Sigmoid colon (tissue), 7 donors: ENCODE data around the gene HEATR3. TPM values are rescaled to one million over a fixed set of nuclear protein-coding genes. Genes with fewer than 3 reads are reported as not detected.

Experiments
- DNase-seq: peaks from one replicate; pipeline ENCODE4 v3.0.0-alpha.2; 2019
- H3K27ac ChIP-seq, 4 donors: fragments of 200-600 bp; sonication (generic); one replicate each; pipeline ENCODE4 v1.5.1; 2016 to 2019; ENCODE audit warnings: mild to moderate bottlenecking in 1 of 4
- H3K27me3 ChIP-seq, 3 donors: fragments of 200-600 bp; sonication (generic); one replicate each; pipeline ENCODE4 v1.5.1; 2019; ENCODE audit warnings: mild to moderate bottlenecking in 1 of 3
- H3K36me3 ChIP-seq, 4 donors: fragments of 200-600 bp; sonication (generic); one replicate each; pipeline ENCODE4 v1.5.1; 2016 to 2019
- H3K4me1 ChIP-seq, 4 donors: fragments of 200-600 bp; sonication (generic); one replicate each; pipeline ENCODE4 v1.5.1; 2017 to 2019
- H3K4me3 ChIP-seq, 4 donors: fragments of 200-600 bp; sonication (generic); one replicate each; pipeline ENCODE4 v1.5.1; 2017 to 2019; ENCODE audit warnings: mild to moderate bottlenecking in 2 of 4, moderate library complexity in 1 of 4
- H3K9me3 ChIP-seq, 4 donors: fragments of 200-600 bp in 3 of 4; sonication (generic) in 3 of 4; one replicate each; pipeline versions ENCODE4 v1.5.1 to v1.6.1; 2013 to 2019
- EP300 ChIP-seq, 4 donors: sonication (generic); formaldehyde crosslinking; IDR thresholded peaks; one replicate each; pipeline ENCODE4 v1.6.1; 2017; ENCODE audit warnings: antibody characterized with exemption in 4 of 4
- POLR2A ChIP-seq, 2 donors: fragments of 450-650 bp; IDR thresholded peaks; one replicate each; pipeline ENCODE4 v1.6.1; 2016; ENCODE audit warnings: antibody characterized with exemption in 2 of 2, mild to moderate bottlenecking in 2 of 2, moderate library complexity in 2 of 2
- POLR2AphosphoS5 ChIP-seq, 4 donors: sonication (generic); formaldehyde crosslinking; IDR thresholded peaks; one replicate each; pipeline ENCODE4 v1.6.1; 2017; ENCODE audit warnings: antibody characterized with exemption in 4 of 4
- WGBS, 2 donors: extraction: QIAGEN DNeasy Blood & Tissue Kit; methylation state at CpG; one replicate each; pipeline ENCODE4 v1.1.7; 2013; 5-methylcytosine and 5-hydroxymethylcytosine counted together
- intact Hi-C: fragments of 100-400 bp; cut with DNase I; formaldehyde crosslinking; loops from one replicate; pipeline ENCODE4 v1.15.1; 2023
- polyA plus RNA-seq, 3 donors: library from polyadenylated mRNA; stranded (reverse); fragments of 200-250 nt; gene quantifications; one replicate each; pipeline ENCODE4 v1.2.3, GENCODE V29; 2013
- total RNA-seq, 4 donors: library from RNA; depleted of rRNA; stranded (reverse); fragments of >200 nt; gene quantifications; one replicate each; pipeline ENCODE4 v1.1.0, GENCODE V29; 2016
- TF ChIP-seq, protein P1 (sequence below), 4 experiments: fragments of 450-650 bp in 3 of 4; fragments of 200-600 bp in 1 of 4; IDR thresholded peaks; one replicate each; pipeline ENCODE4 v1.5.1; 2016 to 2019; ENCODE audit warnings: antibody characterized with exemption in 4 of 4, mild to moderate bottlenecking in 3 of 4, moderate library complexity in 2 of 4
- donor health status: healthy with polysubstance abuse.
- donor health status: Bipolar disorder and iron deficiency.
- donor health status: healthy.

Gene HEATR3, protein sequence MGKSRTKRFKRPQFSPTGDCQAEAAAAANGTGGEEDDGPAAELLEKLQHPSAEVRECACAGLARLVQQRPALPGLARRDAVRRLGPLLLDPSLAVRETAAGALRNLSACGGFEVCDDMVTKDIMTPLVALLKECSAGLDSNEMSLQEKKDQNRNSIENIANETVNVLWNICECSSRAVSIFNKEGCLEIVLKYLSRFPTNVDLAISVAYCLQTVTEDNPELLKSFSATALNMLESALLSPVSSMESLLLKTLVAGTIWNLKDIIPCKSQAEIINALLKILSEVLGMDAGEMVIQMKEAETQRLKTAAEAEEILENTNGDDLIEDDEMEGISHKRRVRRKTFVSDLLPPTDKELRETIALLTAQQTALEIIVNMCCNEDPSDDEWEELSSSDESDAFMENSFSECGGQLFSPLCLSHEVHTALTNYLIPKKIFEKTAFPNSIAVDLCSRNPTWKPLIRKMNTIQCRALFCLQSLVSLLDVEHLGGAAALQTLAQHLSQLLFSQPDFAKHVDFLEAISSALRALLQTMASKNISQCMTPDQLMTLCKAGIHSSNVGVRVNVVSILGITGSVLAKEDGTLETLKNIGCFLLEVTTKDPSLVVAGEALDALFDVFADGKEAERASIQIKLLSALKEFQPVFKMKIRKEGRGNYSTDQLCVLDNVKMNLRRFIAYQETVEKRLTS
- total RNA-seq (10 to 100 TPM; 14.0 to 20.5 (median 15.1) TPM), polyA plus RNA-seq (10 to 100 TPM in 1 of 3 donors, 1 to 10 TPM in 2; 5.4 to 13.1 (median 7.2) TPM)

DNA sequence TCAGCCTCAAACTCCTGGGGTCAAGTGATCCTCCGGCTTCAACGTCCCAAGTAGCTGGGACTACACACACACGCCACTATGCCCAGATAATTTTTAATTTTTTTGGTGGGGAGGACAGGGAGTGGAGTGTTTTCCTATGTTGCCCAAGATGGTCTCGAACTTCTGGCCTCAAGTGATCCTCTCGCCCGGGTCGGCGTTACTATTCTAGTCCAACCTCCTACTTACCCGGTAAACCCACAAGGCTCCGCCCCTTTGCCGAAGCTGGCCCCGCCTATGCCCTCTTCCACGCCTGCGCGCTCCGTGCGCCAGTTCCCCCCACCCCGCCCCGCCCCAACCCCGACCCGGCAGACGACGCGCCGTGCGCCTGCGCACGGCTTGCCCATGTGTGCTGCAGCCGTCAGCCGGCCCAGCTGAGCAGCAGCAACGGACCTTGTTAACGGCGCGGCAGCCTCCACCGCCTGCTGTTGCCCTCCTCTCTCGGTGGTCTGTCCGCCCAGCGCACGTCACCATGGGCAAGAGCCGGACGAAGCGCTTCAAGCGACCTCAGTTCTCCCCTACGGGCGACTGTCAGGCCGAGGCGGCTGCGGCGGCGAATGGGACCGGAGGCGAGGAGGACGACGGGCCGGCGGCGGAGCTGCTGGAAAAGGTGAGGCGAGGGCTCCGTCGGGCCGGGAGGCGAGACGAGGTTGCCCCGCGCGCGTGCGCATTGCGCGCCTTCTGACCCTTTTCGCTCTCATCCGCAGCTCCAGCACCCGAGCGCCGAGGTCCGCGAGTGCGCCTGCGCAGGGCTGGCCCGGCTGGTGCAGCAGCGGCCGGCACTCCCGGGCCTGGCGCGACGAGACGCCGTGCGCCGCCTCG, at the start of gene HEATR3:
Gene HEATR3, plus strand, starts transcription at position 347 of the 858 bp plus-strand sequence. Its CDS starts 162 bp downstream, at position 509.
- DNase-seq, result peak; percentile 95
- Histone ChIP-seq H3K27me3 (no peaks in the 10 kb centered on the region), H3K36me3 (peaks cover 0 to 17% (median 0%) of the 10 kb centered on the region in 4 donors), H3K27ac (peak within 1 kb of the TSS; percentile 94 to 100 (median 98)), H3K4me1 (peaks cover 0 to 27% (median 21%) of the 10 kb centered on the region in 4 donors), H3K4me3 (peak within 1 kb of the TSS; percentile 83 to 94 (median 93)), H3K9me3 (no peaks in the 10 kb centered on the region)
- WGBS, 2 donors, result 3% methylated on average over 91 of the region's 91 CpGs
- intact Hi-C loops, result loop anchor here (1.0 to 10.0 kb wide), 4 partner anchors 41 to 679 kb away; partner anchors contain the start of genes CNEP1R1, CYLD and TENT4B
- no peak for TF ChIP-seq EP300 (IDR thresholded peaks at IDR 0.05)
- TF ChIP-seq POLR2A (IDR thresholded peaks at IDR 0.05), result peak; percentile 42 to 46
- TF ChIP-seq POLR2AphosphoS5 (IDR thresholded peaks at IDR 0.05), result peak; percentile 69 to 88 (median 78)

DNA sequence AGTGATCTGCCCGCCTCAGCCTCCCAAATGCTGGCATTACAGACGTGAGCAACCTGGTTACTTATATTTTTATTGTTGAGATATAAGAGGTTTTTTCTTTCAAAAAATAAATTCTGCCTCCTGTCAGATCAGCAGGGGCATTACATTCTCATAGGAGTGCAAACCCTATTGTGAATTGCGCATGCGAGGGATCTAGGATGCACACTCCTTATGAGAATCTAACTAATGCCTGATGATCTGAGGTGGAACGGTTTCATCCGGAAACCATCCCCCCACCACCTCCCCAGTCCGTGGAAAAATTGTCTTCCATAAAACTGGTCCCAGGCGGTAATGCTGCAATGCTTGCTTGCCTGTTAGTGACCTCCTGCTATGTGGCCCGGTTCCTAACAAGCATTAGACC, 48.2 kb upstream of the HEATR3 start:
- H3K27ac ChIP-seq, result no peak overlapping the region
- TF ChIP-seq, protein P1, sequence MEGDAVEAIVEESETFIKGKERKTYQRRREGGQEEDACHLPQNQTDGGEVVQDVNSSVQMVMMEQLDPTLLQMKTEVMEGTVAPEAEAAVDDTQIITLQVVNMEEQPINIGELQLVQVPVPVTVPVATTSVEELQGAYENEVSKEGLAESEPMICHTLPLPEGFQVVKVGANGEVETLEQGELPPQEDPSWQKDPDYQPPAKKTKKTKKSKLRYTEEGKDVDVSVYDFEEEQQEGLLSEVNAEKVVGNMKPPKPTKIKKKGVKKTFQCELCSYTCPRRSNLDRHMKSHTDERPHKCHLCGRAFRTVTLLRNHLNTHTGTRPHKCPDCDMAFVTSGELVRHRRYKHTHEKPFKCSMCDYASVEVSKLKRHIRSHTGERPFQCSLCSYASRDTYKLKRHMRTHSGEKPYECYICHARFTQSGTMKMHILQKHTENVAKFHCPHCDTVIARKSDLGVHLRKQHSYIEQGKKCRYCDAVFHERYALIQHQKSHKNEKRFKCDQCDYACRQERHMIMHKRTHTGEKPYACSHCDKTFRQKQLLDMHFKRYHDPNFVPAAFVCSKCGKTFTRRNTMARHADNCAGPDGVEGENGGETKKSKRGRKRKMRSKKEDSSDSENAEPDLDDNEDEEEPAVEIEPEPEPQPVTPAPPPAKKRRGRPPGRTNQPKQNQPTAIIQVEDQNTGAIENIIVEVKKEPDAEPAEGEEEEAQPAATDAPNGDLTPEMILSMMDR (IDR thresholded peaks at IDR 0.05), result no peak
- TF ChIP-seq EP300 (IDR thresholded peaks at IDR 0.05) (no peak), POLR2AphosphoS5 (IDR thresholded peaks at IDR 0.05) (no peak), POLR2A (IDR thresholded peaks at IDR 0.05) (no peak)
- 88 to 91% methylated on average over 9 of the region's 9 CpGs for WGBS, 2 donors
- intact Hi-C loops, result no loop called here
- no peaks in the 10 kb centered on the region for H3K9me3 ChIP-seq
- H3K27me3 ChIP-seq, result no peaks in the 10 kb centered on the region
- no peak overlapping the region for H3K4me3 ChIP-seq
- no peaks in the 10 kb centered on the region for H3K36me3 ChIP-seq
- no peak for DNase-seq
- H3K4me1 ChIP-seq, result no peaks in the 10 kb centered on the region

DNA sequence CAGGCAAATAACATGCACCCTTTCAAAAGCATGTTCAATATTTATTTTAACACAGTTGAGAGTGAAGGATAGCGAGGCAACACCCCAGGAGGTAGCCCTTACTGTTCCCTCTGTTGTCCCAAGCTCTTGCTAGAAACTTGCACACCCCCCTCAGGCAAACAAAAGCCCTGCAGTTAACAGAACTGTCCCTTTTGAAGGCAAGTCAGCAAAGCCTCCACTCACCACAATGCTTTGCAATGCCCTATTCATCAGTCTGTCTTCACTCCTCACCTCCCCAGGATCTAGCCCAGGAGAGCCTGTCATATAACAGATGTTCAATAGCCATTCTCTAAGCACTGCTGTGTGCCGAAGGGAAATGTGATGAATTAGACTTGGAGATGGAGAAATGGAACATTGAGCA, 44.2 kb upstream of the HEATR3 start:
- Histone ChIP-seq H3K27ac (no peak overlapping the region), H3K9me3 (no peaks in the 10 kb centered on the region), H3K4me1 (peaks cover 0 to 16% (median 9%) of the 10 kb centered on the region in 4 donors), H3K27me3 (no peaks in the 10 kb centered on the region), H3K36me3 (no peaks in the 10 kb centered on the region), H3K4me3 (no peak overlapping the region)
- intact Hi-C loops, result loop anchor here (5.0 to 10.0 kb wide), 2 partner anchors 523 to 786 kb away; partner anchors contain the start of gene NKD1
- TF ChIP-seq POLR2AphosphoS5 (IDR thresholded peaks at IDR 0.05), result no peak
- TF ChIP-seq, protein P1 (IDR thresholded peaks at IDR 0.05), result no peak
- TF ChIP-seq POLR2A (IDR thresholded peaks at IDR 0.05), result no peak
- TF ChIP-seq EP300 (IDR thresholded peaks at IDR 0.05), result no peak
- WGBS, 2 donors, result 57 to 67% methylated on average over 2 of the region's 2 CpGs
- no peak for DNase-seq

DNA sequence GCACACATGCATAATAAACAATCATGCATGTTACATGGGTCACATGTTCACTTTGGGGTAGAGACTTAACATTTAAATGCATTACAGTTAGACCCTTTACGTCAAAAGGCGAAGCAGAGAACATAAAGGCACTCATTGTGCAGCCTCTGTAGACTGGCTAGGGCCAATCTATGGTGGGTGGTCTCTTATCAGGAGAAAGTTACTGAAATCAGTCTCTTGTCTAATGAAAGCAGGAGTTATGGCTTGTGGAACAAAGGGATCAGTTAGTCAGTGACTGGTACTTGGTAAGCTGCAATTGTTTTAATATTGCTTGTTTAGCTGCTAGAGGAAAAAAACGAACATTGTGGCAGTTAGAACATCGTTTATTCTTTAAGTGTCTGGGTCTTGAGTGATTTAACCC, 42.1 kb upstream of the HEATR3 start:
- Histone ChIP-seq H3K4me1 (peaks cover 0 to 30% (median 21%) of the 10 kb centered on the region in 4 donors), H3K27ac (no peak overlapping the region), H3K4me3 (no peak overlapping the region), H3K9me3 (no peaks in the 10 kb centered on the region), H3K36me3 (no peaks in the 10 kb centered on the region), H3K27me3 (no peaks in the 10 kb centered on the region)
- intact Hi-C loops, result loop anchor here (2.0 to 10.0 kb wide), 5 partner anchors 129 to 784 kb away; partner anchors contain the start of genes BRD7, NKD1 and TENT4B
- 44 to 50% methylated on average over 4 of the region's 4 CpGs for WGBS, 2 donors
- no peak for DNase-seq
- TF ChIP-seq POLR2A (IDR thresholded peaks at IDR 0.05), result no peak
- TF ChIP-seq, protein P1 (IDR thresholded peaks at IDR 0.05), result no peak
- no peak for TF ChIP-seq EP300 (IDR thresholded peaks at IDR 0.05)
- TF ChIP-seq POLR2AphosphoS5 (IDR thresholded peaks at IDR 0.05), result no peak
